ENCODE results near the gene SH3GL2.

Gene SH3GL2

GRCh38 chr9:17775656-17776055 is 196.8 kb downstream of the SH3GL2 start:
- TF ChIP-seq, protein P1, sequence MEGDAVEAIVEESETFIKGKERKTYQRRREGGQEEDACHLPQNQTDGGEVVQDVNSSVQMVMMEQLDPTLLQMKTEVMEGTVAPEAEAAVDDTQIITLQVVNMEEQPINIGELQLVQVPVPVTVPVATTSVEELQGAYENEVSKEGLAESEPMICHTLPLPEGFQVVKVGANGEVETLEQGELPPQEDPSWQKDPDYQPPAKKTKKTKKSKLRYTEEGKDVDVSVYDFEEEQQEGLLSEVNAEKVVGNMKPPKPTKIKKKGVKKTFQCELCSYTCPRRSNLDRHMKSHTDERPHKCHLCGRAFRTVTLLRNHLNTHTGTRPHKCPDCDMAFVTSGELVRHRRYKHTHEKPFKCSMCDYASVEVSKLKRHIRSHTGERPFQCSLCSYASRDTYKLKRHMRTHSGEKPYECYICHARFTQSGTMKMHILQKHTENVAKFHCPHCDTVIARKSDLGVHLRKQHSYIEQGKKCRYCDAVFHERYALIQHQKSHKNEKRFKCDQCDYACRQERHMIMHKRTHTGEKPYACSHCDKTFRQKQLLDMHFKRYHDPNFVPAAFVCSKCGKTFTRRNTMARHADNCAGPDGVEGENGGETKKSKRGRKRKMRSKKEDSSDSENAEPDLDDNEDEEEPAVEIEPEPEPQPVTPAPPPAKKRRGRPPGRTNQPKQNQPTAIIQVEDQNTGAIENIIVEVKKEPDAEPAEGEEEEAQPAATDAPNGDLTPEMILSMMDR (conservative IDR thresholded peaks at IDR 0.05; ENCODE audit: low read depth), result no peak
- DNase-seq (ENCODE audit: low spot score), result no peak
- no peak overlapping the region for H3K27ac ChIP-seq
- POLR2A ChIA-PET (ENCODE audit: low non-redundant PET), result no interaction called here
- CTCF ChIA-PET, result no interaction called here

DNA sequence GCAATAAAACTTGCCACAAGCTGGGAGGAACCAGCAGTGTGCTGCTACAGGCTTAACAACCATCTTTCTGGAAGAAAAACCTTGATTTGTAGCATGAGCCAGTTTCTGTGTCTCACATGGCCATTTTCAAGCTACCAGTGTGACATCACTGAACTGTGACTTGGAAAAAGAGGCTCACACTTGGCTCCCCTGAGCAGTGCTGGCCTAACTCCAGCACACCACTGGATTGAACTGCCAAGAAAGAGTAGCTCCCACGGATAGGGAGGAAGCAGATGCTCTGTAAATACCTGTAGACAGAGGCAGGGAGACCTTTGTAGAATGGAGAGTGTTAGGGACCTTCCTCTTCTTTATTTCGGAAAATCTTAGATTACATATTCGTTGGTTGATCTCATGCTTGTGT is 197.9 kb downstream of the SH3GL2 start:
- TF ChIP-seq, protein P1 (conservative IDR thresholded peaks at IDR 0.05; ENCODE audit: low read depth), result no peak
- ChIA-PET POLR2A (ENCODE audit: low non-redundant PET) (no interaction called here), CTCF (no interaction called here)
- H3K27ac ChIP-seq, result no peak overlapping the region
- no peak for DNase-seq (ENCODE audit: low spot score)

DNA sequence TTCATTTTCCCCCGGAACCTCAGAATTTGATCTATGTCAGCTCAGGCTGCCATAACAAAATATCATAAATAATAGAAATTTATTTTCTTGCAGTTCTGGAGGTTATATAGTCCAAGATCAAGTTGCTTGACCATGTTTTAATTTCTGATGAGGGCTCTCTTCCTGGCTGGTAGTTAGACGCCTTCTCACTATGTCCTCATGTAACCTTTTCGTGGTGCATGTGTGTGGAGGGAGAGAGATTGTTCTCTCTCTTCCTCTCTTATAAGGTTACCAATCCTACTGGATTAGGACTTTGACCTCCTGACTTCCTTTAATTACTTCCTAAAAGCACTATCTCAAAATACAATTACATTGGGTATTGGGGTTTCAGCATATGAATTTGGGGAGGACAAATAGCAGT is 198.6 kb downstream of the SH3GL2 start:
- CTCF ChIA-PET, result no interaction called here
- POLR2A ChIA-PET (ENCODE audit: low non-redundant PET), result no interaction called here
- TF ChIP-seq, protein P1 (conservative IDR thresholded peaks at IDR 0.05; ENCODE audit: low read depth), result no peak
- no peak for DNase-seq (ENCODE audit: low spot score)
- H3K27ac ChIP-seq, result no peak overlapping the region

GRCh38 chr9:17782430-17783149 is 203.7 kb downstream of the SH3GL2 start:
- TF ChIP-seq, protein P1 (conservative IDR thresholded peaks at IDR 0.05; ENCODE audit: low read depth), result no peak
- ChIA-PET POLR2A (ENCODE audit: low non-redundant PET) (no interaction called here), CTCF (no interaction called here)
- H3K27ac ChIP-seq, result no peak overlapping the region
- DNase-seq (ENCODE audit: low spot score), result no peak

- TF ChIP-seq, protein P1 (conservative IDR thresholded peaks at IDR 0.05; ENCODE audit: low read depth), result no peak
- no peak overlapping the region for H3K27ac ChIP-seq
- ChIA-PET CTCF (interaction anchor here (0.7 kb wide), 1 partner anchor 16 kb away, joined by 3 read pairs; no protein-coding TSS in a partner anchor), POLR2A (ENCODE audit: low non-redundant PET) (no interaction called here)
- no peak for DNase-seq (ENCODE audit: low spot score)
Observed at GRCh38 chr9:17783227-17783626, 204.4 kb downstream of the SH3GL2 start.

- no peak overlapping the region for H3K27ac ChIP-seq
- TF ChIP-seq, protein P1 (conservative IDR thresholded peaks at IDR 0.05; ENCODE audit: low read depth), result no peak
- POLR2A ChIA-PET (ENCODE audit: low non-redundant PET), result no interaction called here
- DNase-seq (ENCODE audit: low spot score), result no peak
- CTCF ChIA-PET, result interaction anchor here (1.6 kb wide), 1 partner anchor 22 kb away, joined by 5 read pairs; no protein-coding TSS in a partner anchor
Observed at GRCh38 chr9:17789316-17789715, 210.4 kb downstream of the SH3GL2 start.
